ENCODE results near the gene APBA2. TPM values are rescaled to one million over a fixed set of nuclear protein-coding genes. Genes with fewer than 3 reads are reported as not detected.

APBA2 gene
- total and polyA plus RNA-seq, 3 donors from 2014 or later, result 18.5 to 37.7 (median 29.5) TPM

- intact Hi-C loops (cut with DNase I; ENCODE audit: low total_unique reads), result no loop called here
- no peaks in the 10 kb centered on the region for H3K9me3 ChIP-seq
- H3K4me3 ChIP-seq, result no peak overlapping the region
- WGBS, 2 donors, result 87 to 92% methylated on average over 3 to 13 of the region's 13 CpGs
- H3K27me3 ChIP-seq, result no peaks in the 10 kb centered on the region
- DNase-seq, result no peak
- H3K27ac ChIP-seq, result no peak overlapping the region
- TF ChIP-seq CTCF (IDR thresholded peaks at IDR 0.05) (no peak), POLR2A (IDR thresholded peaks at IDR 0.05) (no peak)
- no peaks in the 10 kb centered on the region for H3K36me3 ChIP-seq (ENCODE audit: low read depth, missing control alignments)
- H3K4me1 ChIP-seq, result no peaks in the 10 kb centered on the region
Measured at GRCh38 chr15:28895146-28895545, 9.4 kb downstream of the APBA2 start.

- WGBS, 2 donors, result 86 to 92% methylated on average over 6 of the region's 6 CpGs
- H3K27me3 ChIP-seq, result no peaks in the 10 kb centered on the region
- intact Hi-C loops (cut with DNase I; ENCODE audit: low total_unique reads), result no loop called here
- no peaks in the 10 kb centered on the region for H3K4me1 ChIP-seq
- TF ChIP-seq POLR2A (IDR thresholded peaks at IDR 0.05) (no peak), CTCF (IDR thresholded peaks at IDR 0.05) (no peak)
- no peak overlapping the region for H3K27ac ChIP-seq
- no peak overlapping the region for H3K4me3 ChIP-seq
- no peak for DNase-seq
- no peaks in the 10 kb centered on the region for H3K9me3 ChIP-seq
- H3K36me3 ChIP-seq (ENCODE audit: low read depth, missing control alignments), result no peaks in the 10 kb centered on the region
Measured at GRCh38 chr15:28895566-28895965, 9.8 kb downstream of the APBA2 start.

- no peak overlapping the region for H3K4me3 ChIP-seq
- no peak overlapping the region for H3K27ac ChIP-seq
- intact Hi-C loops (cut with DNase I; ENCODE audit: low total_unique reads), result no loop called here
- no peaks in the 10 kb centered on the region for H3K9me3 ChIP-seq
- no peak for TF ChIP-seq CTCF (IDR thresholded peaks at IDR 0.05)
- TF ChIP-seq POLR2A (IDR thresholded peaks at IDR 0.05), result no peak
- 83 to 84% methylated on average over 4 of the region's 4 CpGs for WGBS, 2 donors
- H3K36me3 ChIP-seq (ENCODE audit: low read depth, missing control alignments), result no peaks in the 10 kb centered on the region
- H3K4me1 ChIP-seq, result no peaks in the 10 kb centered on the region
- no peaks in the 10 kb centered on the region for H3K27me3 ChIP-seq
- no peak for DNase-seq
Measured at GRCh38 chr15:28896951-28897350, 11.2 kb downstream of the APBA2 start.

GRCh38 chr15:28897861-28898585, 12.2 kb downstream of the APBA2 start:
- intact Hi-C loops (cut with DNase I; ENCODE audit: low total_unique reads), result no loop called here
- WGBS, 2 donors, result 93 to 95% methylated on average over 13 of the region's 13 CpGs
- H3K9me3 ChIP-seq, result no peaks in the 10 kb centered on the region
- no peak for DNase-seq
- no peaks in the 10 kb centered on the region for H3K27me3 ChIP-seq
- H3K4me3 ChIP-seq, result no peak overlapping the region
- no peaks in the 10 kb centered on the region for H3K36me3 ChIP-seq (ENCODE audit: low read depth, missing control alignments)
- no peak overlapping the region for H3K27ac ChIP-seq
- TF ChIP-seq POLR2A (IDR thresholded peaks at IDR 0.05) (no peak), CTCF (IDR thresholded peaks at IDR 0.05) (no peak)
- no peaks in the 10 kb centered on the region for H3K4me1 ChIP-seq
